ENCODE data around the gene NXPE2. TPM values are rescaled to one million over a fixed set of nuclear protein-coding genes. Genes with fewer than 3 reads are reported as not detected.

Gene NXPE2
- polyA plus RNA-seq, 1 donor (not counting 4 experiments of a cell fraction or from before 2014, with no cell fraction given) = 0.09 TPM

GRCh38 chr11:114650661-114651060 is 27.7 kb upstream of the NXPE2 start:
- no peak for FAIRE-seq

GRCh38 chr11:114651145-114651718 is 27.1 kb upstream of the NXPE2 start:
- H4K20me1 ChIP-seq (ENCODE audit: control insufficient read depth, extremely low read depth, insufficient read depth, low read length) = no peaks in the 10 kb centered on the region
- no peak overlapping the region for H3K4me3 ChIP-seq (ENCODE audit: control insufficient read depth in 2 of 3, extremely low read depth in 1 of 3, insufficient read depth in 2 of 3, low read depth in 1 of 3, low read length in 3 of 3)
- TF ChIP-seq EZH2 (IDR thresholded peaks at IDR 0.05; ENCODE audit: low read length) = no peak
- no peak for TF ChIP-seq CTCF (optimal IDR thresholded peaks at IDR 0.05 in 1 of 3, IDR thresholded peaks at IDR 0.05 in 1 of 3, conservative IDR thresholded peaks at IDR 0.05 in 1 of 3; ENCODE audit: extremely low read depth in 1 of 3, insufficient read depth in 2 of 3, low read length in 3 of 3)
- DNase-seq (ENCODE audit: low read depth, low spot score) = no peak
- no peak overlapping the region for H3K9ac ChIP-seq (ENCODE audit: control insufficient read depth, extremely low read depth, insufficient read depth, low read length)
- no peaks in the 10 kb centered on the region for H3K4me1 ChIP-seq (ENCODE audit: control insufficient read depth, extremely low read depth, insufficient read depth, low read length)
- H2AFZ ChIP-seq (ENCODE audit: control insufficient read depth, low read length) = no peak overlapping the region
- no peaks in the 10 kb centered on the region for H3K9me1 ChIP-seq (ENCODE audit: control insufficient read depth, extremely low read depth, insufficient read depth, low read length)
- no peak for FAIRE-seq
- no peaks in the 10 kb centered on the region for H3K79me2 ChIP-seq (ENCODE audit: control insufficient read depth, insufficient read depth, low read length)
- H3K36me3 ChIP-seq (ENCODE audit: control insufficient read depth in 2 of 2, extremely low read depth in 1 of 2, insufficient read depth in 2 of 2, low read length in 2 of 2) = no peaks in the 10 kb centered on the region
- H3K27me3 ChIP-seq (ENCODE audit: control insufficient read depth, extremely low read depth, insufficient read depth, low read length) = no peaks in the 10 kb centered on the region
- no peak overlapping the region for H3K27ac ChIP-seq (ENCODE audit: control insufficient read depth, insufficient read depth, low read length)
- dilution Hi-C loops (cut with MboI; ENCODE audit: extremely low pct_ligation_motif_present, low sequenced_read_pairs) = no loop called here
- H3K4me2 ChIP-seq (ENCODE audit: control insufficient read depth, extremely low read depth, insufficient read depth, low read depth, low read length) = no peak overlapping the region
- H3K9me3 ChIP-seq (ENCODE audit: control insufficient read depth, low read depth, low read length) = no peaks in the 10 kb centered on the region

More at GRCh38 chr11:114650661-114651060, 27.7 kb upstream of the NXPE2 start:
- no peak overlapping the region for H3K27ac ChIP-seq (ENCODE audit: control insufficient read depth, insufficient read depth, low read length)
- no peak for DNase-seq (ENCODE audit: low read depth, low spot score)
- H3K4me1 ChIP-seq (ENCODE audit: control insufficient read depth, extremely low read depth, insufficient read depth, low read length) = no peaks in the 10 kb centered on the region
- H3K4me3 ChIP-seq (ENCODE audit: control insufficient read depth in 2 of 3, extremely low read depth in 1 of 3, insufficient read depth in 2 of 3, low read depth in 1 of 3, low read length in 3 of 3) = no peak overlapping the region
- no peaks in the 10 kb centered on the region for H4K20me1 ChIP-seq (ENCODE audit: control insufficient read depth, extremely low read depth, insufficient read depth, low read length)
- no peak for TF ChIP-seq EZH2 (IDR thresholded peaks at IDR 0.05; ENCODE audit: low read length)
- no peak for TF ChIP-seq CTCF (optimal IDR thresholded peaks at IDR 0.05 in 1 of 3, IDR thresholded peaks at IDR 0.05 in 1 of 3, conservative IDR thresholded peaks at IDR 0.05 in 1 of 3; ENCODE audit: extremely low read depth in 1 of 3, insufficient read depth in 2 of 3, low read length in 3 of 3)
- H3K4me2 ChIP-seq (ENCODE audit: control insufficient read depth, extremely low read depth, insufficient read depth, low read depth, low read length) = no peak overlapping the region
- no peaks in the 10 kb centered on the region for H3K27me3 ChIP-seq (ENCODE audit: control insufficient read depth, extremely low read depth, insufficient read depth, low read length)
- no peaks in the 10 kb centered on the region for H3K9me1 ChIP-seq (ENCODE audit: control insufficient read depth, extremely low read depth, insufficient read depth, low read length)
- H3K9me3 ChIP-seq (ENCODE audit: control insufficient read depth, low read depth, low read length) = no peaks in the 10 kb centered on the region
- no peak overlapping the region for H3K9ac ChIP-seq (ENCODE audit: control insufficient read depth, extremely low read depth, insufficient read depth, low read length)
- dilution Hi-C loops (cut with MboI; ENCODE audit: extremely low pct_ligation_motif_present, low sequenced_read_pairs) = no loop called here
- no peaks in the 10 kb centered on the region for H3K36me3 ChIP-seq (ENCODE audit: control insufficient read depth in 2 of 2, extremely low read depth in 1 of 2, insufficient read depth in 2 of 2, low read length in 2 of 2)
- no peaks in the 10 kb centered on the region for H3K79me2 ChIP-seq (ENCODE audit: control insufficient read depth, insufficient read depth, low read length)
- H2AFZ ChIP-seq (ENCODE audit: control insufficient read depth, low read length) = no peak overlapping the region

Measured in keratinocyte (primary cell).